Activated naive CD8-positive, alpha-beta T cell treated with anti-CD3 and anti-CD28 coated beads for 36 hours (primary cell): ENCODE results near the gene MAGEA9. TPM values are rescaled to one million over a fixed set of nuclear protein-coding genes. Genes with fewer than 3 reads are reported as not detected.

Experiments
- total RNA-seq, 2 experiments: library from RNA; stranded (reverse); gene quantifications; one replicate each; pipeline ENCODE4 v1.2.3, GENCODE V29; 2021

MAGEA9 gene
- total RNA-seq, 2 experiments from 2014 or later, result not detected

Other genes starting within 250 kb of the MAGEA9 start
- gene EOLA1, start 240.9 kb upstream of the MAGEA9 start, total RNA-seq, result 10 to 100 TPM; 26.8 to 30.5 TPM
- not detected for gene HSFX3, start 232.0 kb upstream of the MAGEA9 start, total RNA-seq
- gene MAGEA9B, start 194.5 kb upstream of the MAGEA9 start, total RNA-seq, result not detected
- not detected for gene HSFX2, start 186.6 kb upstream of the MAGEA9 start, total RNA-seq
- gene TMEM185A, start 150.1 kb upstream of the MAGEA9 start, total RNA-seq, result 10 to 100 TPM; 13.0 to 15.2 TPM
- gene MAGEA11, start 69.9 kb upstream of the MAGEA9 start, total RNA-seq, result not detected
- under 1 TPM; 0.24 to 0.25 TPM for gene HSFX1, start 7.9 kb upstream of the MAGEA9 start, total RNA-seq
- not detected for gene MAGEA8, start 99.3 kb downstream of the MAGEA9 start, total RNA-seq
- gene HSFX4, start 147.6 kb downstream of the MAGEA9 start, total RNA-seq, result not detected
- gene EOLA2, start 156.6 kb downstream of the MAGEA9 start, total RNA-seq, result 10 to 100 TPM; 42.4 to 47.8 TPM